OCI-LY3 (cell line): ENCODE results near the gene ANO4.

ENCODE experiments used
- H2AFZ ChIP-seq: fragments of 200-600, 300-600 bp; shearing (Covaris generic); 2 replicates; pipeline ENCODE4 v1.6.0; 2014; ENCODE audit warnings: antibody characterized with exemption, low read depth, low read length
- H3K27ac ChIP-seq: fragments of 200-600, 300-600 bp; sonication (generic); 2 replicates; pipeline ENCODE4 v1.5.1; 2014; ENCODE audit warnings: mild to moderate bottlenecking, low read length, moderate library complexity, mixed read lengths
- H3K27me3 ChIP-seq: fragments of 200-600, 300-600 bp; sonication (generic); 2 replicates; pipeline ENCODE4 v1.6.1; 2014; ENCODE audit warnings: low read depth, low read length, mixed read lengths
- H3K36me3 ChIP-seq: fragments of 200-600, 300-600 bp; sonication (generic); replicated peaks from 2 replicates; pipeline ENCODE3; 2014; ENCODE audit warnings: low read depth, low read length, mixed read lengths
- H3K4me1 ChIP-seq: fragments of 300-600, 200-600 bp; sonication (generic); 2 replicates; pipeline ENCODE4 v1.6.1; 2014; ENCODE audit warnings: low read length, mixed read lengths
- H3K4me2 ChIP-seq: fragments of 200-600, 300-600 bp; sonication (generic); 2 replicates; pipeline ENCODE4 v1.6.1; 2014; ENCODE audit warnings: low read length, mixed read lengths
- H3K4me3 ChIP-seq: fragments of 300-600, 200-600 bp; sonication (generic); 2 replicates; pipeline ENCODE4 v1.5.1; 2014; ENCODE audit warnings: antibody characterized with exemption, mild to moderate bottlenecking, low read length, moderate library complexity
- H3K79me2 ChIP-seq: fragments of 300-600, 200-600 bp; shearing (Covaris generic); 2 replicates; pipeline ENCODE4 v1.6.1; 2014; ENCODE audit warnings: mild to moderate bottlenecking, low read length, mixed read lengths
- H3K9ac ChIP-seq: fragments of 300-600, 200-600 bp; shearing (Covaris generic); 2 replicates; pipeline ENCODE4 v1.6.0; 2014; ENCODE audit warnings: mild to moderate bottlenecking, low read length, moderate library complexity
- H3K9me3 ChIP-seq: fragments of 200-600, 300-600 bp; shearing (Covaris generic); 2 replicates; pipeline ENCODE4 v1.6.1; 2014; ENCODE audit warnings: low read length, mixed read lengths; ENCODE audit not compliant: insufficient read depth
- H4K20me1 ChIP-seq: fragments of 200-600, 300-600 bp; sonication (generic); 2 replicates; pipeline ENCODE4 v1.6.1; 2016; ENCODE audit warnings: low read length, mixed read lengths; ENCODE audit not compliant: insufficient read depth
- EZH2phosphoT487 ChIP-seq: fragments of 200-600 bp; shearing (Covaris generic); IDR thresholded peaks from 2 replicates; pipeline ENCODE4 v1.6.1; 2018; ENCODE audit warnings: antibody characterized with exemption, mixed run types, low read depth
- TF ChIP-seq, protein P1 (sequence below): fragments of 200-600, 300-600 bp; sonication (generic); IDR thresholded peaks from 2 replicates; pipeline ENCODE4 v1.5.1; 2014; ENCODE audit warnings: antibody characterized with exemption, low read length, low read depth

Gene ANO4

DNA sequence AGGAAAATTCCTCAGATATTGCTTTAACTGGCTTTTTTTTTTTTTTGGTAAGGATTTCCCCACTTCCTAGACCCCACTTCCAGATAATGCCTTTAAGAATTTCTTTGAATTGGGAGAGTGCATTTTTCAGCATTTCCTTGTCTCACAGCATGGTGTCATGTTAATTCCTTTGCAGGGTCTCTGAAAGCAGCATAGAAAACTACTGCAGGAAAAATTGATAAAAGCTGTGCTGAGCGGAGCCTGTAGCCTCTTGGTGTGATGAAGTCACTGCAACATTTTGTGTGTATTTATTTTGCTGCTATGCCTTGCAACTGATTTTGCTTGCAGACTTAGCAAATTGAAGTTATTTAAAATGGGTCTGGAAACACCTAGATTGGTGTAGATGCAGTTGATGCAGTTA, 2.7 kb downstream of the ANO4 start:
- no peaks in the 10 kb centered on the region for H3K79me2 ChIP-seq
- no peaks in the 10 kb centered on the region for H3K9me3 ChIP-seq
- no peaks in the 10 kb centered on the region for H3K36me3 ChIP-seq
- no peak overlapping the region for H3K9ac ChIP-seq
- no peaks in the 10 kb centered on the region for H3K4me1 ChIP-seq
- H3K4me2 ChIP-seq, result no peak overlapping the region
- no peak for TF ChIP-seq EZH2phosphoT487
- TF ChIP-seq, protein P1, sequence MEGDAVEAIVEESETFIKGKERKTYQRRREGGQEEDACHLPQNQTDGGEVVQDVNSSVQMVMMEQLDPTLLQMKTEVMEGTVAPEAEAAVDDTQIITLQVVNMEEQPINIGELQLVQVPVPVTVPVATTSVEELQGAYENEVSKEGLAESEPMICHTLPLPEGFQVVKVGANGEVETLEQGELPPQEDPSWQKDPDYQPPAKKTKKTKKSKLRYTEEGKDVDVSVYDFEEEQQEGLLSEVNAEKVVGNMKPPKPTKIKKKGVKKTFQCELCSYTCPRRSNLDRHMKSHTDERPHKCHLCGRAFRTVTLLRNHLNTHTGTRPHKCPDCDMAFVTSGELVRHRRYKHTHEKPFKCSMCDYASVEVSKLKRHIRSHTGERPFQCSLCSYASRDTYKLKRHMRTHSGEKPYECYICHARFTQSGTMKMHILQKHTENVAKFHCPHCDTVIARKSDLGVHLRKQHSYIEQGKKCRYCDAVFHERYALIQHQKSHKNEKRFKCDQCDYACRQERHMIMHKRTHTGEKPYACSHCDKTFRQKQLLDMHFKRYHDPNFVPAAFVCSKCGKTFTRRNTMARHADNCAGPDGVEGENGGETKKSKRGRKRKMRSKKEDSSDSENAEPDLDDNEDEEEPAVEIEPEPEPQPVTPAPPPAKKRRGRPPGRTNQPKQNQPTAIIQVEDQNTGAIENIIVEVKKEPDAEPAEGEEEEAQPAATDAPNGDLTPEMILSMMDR, result no peak
- H3K4me3 ChIP-seq, result no peak overlapping the region
- H4K20me1 ChIP-seq, result no peaks in the 10 kb centered on the region
- no peak overlapping the region for H3K27ac ChIP-seq
- H3K27me3 ChIP-seq, result peaks cover 60% of the 10 kb centered on the region
- H2AFZ ChIP-seq, result no peak overlapping the region

DNA sequence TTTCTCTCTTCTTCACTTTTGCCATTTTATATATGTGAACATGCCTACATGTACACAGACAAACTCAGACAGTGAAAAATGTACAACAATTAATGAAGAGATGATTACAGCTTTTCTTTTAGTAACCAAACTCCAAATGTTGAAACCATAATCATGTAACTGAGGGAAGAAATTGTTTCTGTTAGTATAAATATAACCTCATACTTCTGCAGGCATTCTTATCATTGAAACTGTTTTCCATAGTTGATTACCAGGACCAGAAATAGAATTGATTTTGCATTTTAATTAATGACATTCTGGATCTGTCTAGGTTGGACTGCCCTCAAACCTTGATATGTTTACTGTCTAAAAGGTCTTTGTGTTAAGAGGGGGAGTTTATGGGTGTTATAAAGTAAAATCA, 3.2 kb downstream of the ANO4 start:
- Histone ChIP-seq H3K9me3 (no peaks in the 10 kb centered on the region), H3K4me2 (no peak overlapping the region), H3K4me1 (no peaks in the 10 kb centered on the region), H3K27ac (no peak overlapping the region), H3K9ac (no peak overlapping the region), H3K4me3 (no peak overlapping the region), H3K36me3 (no peaks in the 10 kb centered on the region), H3K79me2 (no peaks in the 10 kb centered on the region), H3K27me3 (peaks cover 61% of the 10 kb centered on the region), H2AFZ (no peak overlapping the region), H4K20me1 (no peaks in the 10 kb centered on the region)
- no peak for TF ChIP-seq EZH2phosphoT487
- TF ChIP-seq, protein P1, result no peak

DNA sequence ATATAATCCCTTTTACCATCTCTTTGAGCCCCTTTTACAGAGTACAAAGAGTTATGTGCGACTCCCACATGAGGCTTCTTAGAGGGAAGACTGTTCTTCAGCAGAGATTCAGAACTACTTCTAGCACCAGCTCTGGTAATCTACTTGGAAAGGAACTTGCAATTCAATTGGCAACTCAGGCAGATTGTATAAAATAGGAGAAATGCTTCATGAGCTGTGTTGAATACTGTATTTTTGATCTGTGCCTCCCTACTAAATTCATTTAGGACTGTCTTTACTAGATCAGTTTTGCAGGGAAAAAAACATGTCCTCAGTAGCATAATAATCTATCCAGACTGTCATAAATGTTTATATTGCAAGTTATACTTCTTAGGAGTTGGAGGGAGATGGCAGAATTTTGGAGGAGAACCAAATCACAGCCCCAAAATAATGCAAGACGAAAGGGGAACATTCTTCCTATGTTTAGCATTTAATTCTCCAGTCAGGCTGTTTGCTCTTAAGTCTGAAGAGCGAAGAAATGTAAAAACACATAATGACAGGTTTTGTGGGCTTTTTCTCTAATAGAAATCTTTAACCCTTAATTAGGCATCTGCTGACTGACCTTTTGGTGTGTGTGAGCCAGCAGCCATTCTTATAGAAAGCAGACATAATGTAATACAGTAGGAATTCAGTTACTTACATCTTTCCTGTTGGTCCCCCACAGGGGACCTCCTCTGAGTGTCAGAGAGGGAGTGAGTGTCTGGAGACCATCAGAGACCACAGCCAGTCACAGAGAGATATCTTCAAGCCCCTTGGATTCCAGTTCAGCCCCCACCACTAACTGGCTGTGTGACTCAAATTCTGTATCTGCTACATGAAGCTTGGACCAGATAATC, 3.9 kb downstream of the ANO4 start:
- H3K4me2 ChIP-seq, result no peak overlapping the region
- TF ChIP-seq EZH2phosphoT487, result no peak
- TF ChIP-seq, protein P1, result no peak
- peaks cover 54% of the 10 kb centered on the region for H3K27me3 ChIP-seq
- H3K79me2 ChIP-seq, result no peaks in the 10 kb centered on the region
- no peaks in the 10 kb centered on the region for H3K36me3 ChIP-seq
- no peak overlapping the region for H3K9ac ChIP-seq
- no peak overlapping the region for H3K27ac ChIP-seq
- no peaks in the 10 kb centered on the region for H4K20me1 ChIP-seq
- H2AFZ ChIP-seq, result no peak overlapping the region
- H3K4me3 ChIP-seq, result no peak overlapping the region
- no peaks in the 10 kb centered on the region for H3K9me3 ChIP-seq
- H3K4me1 ChIP-seq, result no peaks in the 10 kb centered on the region

DNA sequence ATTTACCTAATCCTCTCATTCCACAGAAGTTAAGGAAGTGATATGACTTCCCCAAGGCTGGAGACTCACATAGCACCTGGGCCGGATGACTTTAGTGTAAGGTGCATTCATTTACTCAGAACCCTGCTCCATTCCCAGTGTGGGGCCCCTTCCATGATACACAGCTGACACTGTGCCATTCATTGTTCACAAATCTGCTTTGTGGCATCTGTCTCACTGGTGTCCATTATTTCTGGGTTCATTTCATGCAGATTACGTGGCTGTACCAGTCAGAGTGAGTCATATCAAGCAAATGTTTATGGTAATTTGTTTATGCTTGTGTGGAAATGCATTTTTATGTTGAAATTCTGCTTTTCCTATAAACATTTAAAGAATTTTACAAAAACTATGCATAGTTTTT, 5.2 kb downstream of the ANO4 start:
- Histone ChIP-seq H3K9me3 (no peaks in the 10 kb centered on the region), H3K36me3 (no peaks in the 10 kb centered on the region), H3K4me3 (no peak overlapping the region), H3K27ac (no peak overlapping the region), H4K20me1 (no peaks in the 10 kb centered on the region), H3K4me2 (no peak overlapping the region), H2AFZ (no peak overlapping the region), H3K79me2 (no peaks in the 10 kb centered on the region), H3K9ac (no peak overlapping the region), H3K27me3 (peaks cover 42% of the 10 kb centered on the region), H3K4me1 (no peaks in the 10 kb centered on the region)
- TF ChIP-seq, protein P1, result no peak
- no peak for TF ChIP-seq EZH2phosphoT487
